G401.6 (cell line): ENCODE data around the gene MOB3B.

Experiments
- FAIRE-seq: peaks from 2 replicates; lab custom pipeline; 2012; peaks lifted over from hg19 to GRCh38; lab: Jason Lieb, UNC

Gene MOB3B

GRCh38 chr9:27529316-27530278 is at the start of gene MOB3B:
Gene MOB3B (minus strand): TSS chr9:27529814. CDS start chr9:27455550, 74,264 bp downstream.
- no peak for FAIRE-seq

GRCh38 chr9:27573634-27574590 is 44.3 kb upstream of the MOB3B start:
- FAIRE-seq, result peak; percentile 90

- no peak for FAIRE-seq
Measured at GRCh38 chr9:27572918-27573633, 43.5 kb upstream of the MOB3B start, which contains the start of gene C9orf72. Gene C9orf72 (minus strand): TSS chr9:27573481. CDS start chr9:27567120, 6,361 bp downstream.

- FAIRE-seq, result no peak
Measured at GRCh38 chr9:27572566-27572917, 42.9 kb upstream of the MOB3B start.

GRCh38 chr9:27572061-27572460 is 42.4 kb upstream of the MOB3B start:
- no peak for FAIRE-seq

GRCh38 chr9:27571011-27571410 is 41.4 kb upstream of the MOB3B start:
- no peak for FAIRE-seq

- no peak for FAIRE-seq
Measured at GRCh38 chr9:27569406-27569805, 39.8 kb upstream of the MOB3B start.

- FAIRE-seq, result no peak
Measured at GRCh38 chr9:27566118-27566517, 36.5 kb upstream of the MOB3B start.

- no peak for FAIRE-seq
Measured at GRCh38 chr9:27565696-27566095, 36.1 kb upstream of the MOB3B start.

- FAIRE-seq, result no peak
Measured at GRCh38 chr9:27564670-27565069, 35.1 kb upstream of the MOB3B start.

GRCh38 chr9:27563738-27564430 is 34.3 kb upstream of the MOB3B start:
- FAIRE-seq, result no peak

- no peak for FAIRE-seq
Measured at GRCh38 chr9:27561685-27562084, 32.1 kb upstream of the MOB3B start.

GRCh38 chr9:27560457-27560856 is 30.8 kb upstream of the MOB3B start:
- FAIRE-seq, result no peak

- no peak for FAIRE-seq
Measured at GRCh38 chr9:27558307-27558706, 28.7 kb upstream of the MOB3B start.

- FAIRE-seq, result no peak
Measured at GRCh38 chr9:27556470-27556869, 26.9 kb upstream of the MOB3B start.

GRCh38 chr9:27554712-27555111 is 25.1 kb upstream of the MOB3B start:
- FAIRE-seq, result no peak

- FAIRE-seq, result no peak
Measured at GRCh38 chr9:27549196-27549755, 19.7 kb upstream of the MOB3B start.

GRCh38 chr9:27548055-27548741 is 18.6 kb upstream of the MOB3B start:
- peak; percentile 90 for FAIRE-seq

GRCh38 chr9:27545471-27545870 is 15.9 kb upstream of the MOB3B start:
- FAIRE-seq, result no peak

- FAIRE-seq, result no peak
Measured at GRCh38 chr9:27542508-27542907, 12.9 kb upstream of the MOB3B start.

GRCh38 chr9:27541740-27542139 is 12.1 kb upstream of the MOB3B start:
- FAIRE-seq, result no peak
